ENCODE results near the gene LRRC37A. TPM values are rescaled to one million over a fixed set of nuclear protein-coding genes. Genes with fewer than 3 reads are reported as not detected.
A peak's percentile ranks its signal among the peaks of the same experiment; 100 is the strongest.

The LRRC37A gene
- total RNA-seq, 1 experiment from 2014 or later, result 2.9 TPM

DNA sequence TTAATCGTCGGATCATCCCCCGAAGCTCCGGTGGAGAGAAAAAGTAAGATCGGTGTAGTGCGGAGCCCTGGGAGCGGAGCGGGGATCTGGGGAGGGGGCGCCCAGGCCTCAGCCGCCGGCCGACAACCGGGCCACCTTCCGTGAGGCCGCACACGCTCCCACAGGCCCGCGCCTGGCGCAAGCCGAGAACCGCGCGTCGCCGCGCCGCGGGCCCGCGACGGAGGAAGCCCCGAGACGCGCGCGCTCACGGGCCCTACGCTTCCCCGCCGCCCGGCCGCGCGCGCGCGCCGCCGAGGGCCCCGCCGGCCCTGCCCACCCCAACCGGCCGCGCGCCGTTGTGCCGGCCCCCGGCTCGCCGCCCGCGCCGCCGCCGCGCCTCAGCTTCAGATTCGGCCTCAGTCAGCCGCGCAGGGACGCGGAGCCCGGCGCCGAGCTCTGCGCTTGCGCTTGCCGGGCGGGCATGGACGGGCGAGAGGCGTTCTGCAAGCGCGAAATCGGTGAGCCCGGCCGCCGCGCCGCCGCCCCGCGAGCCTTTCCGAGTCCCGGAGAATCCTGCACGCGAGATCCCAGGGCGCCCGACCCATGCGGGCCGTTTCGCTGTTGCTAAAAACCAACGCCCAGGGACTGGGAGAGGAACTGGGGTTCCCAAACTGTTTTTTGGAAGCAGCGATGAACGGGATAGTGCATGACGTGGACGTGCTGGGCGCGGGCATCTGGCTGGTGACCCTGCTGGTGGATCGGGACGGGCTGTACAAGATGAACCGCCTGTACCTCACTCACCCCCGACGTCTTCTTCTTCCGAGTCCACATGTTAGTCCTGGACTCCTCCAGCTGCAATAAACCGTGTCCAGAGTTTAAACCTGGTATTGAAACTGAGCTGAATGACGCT is 28.0 kb upstream of the LRRC37A start:
- H3K4me3 Mint-ChIP-seq (ENCODE audit: unreplicated experiment), result peak overlapping the region; percentile 75
- peak overlapping the region; percentile 84 for H3K27ac Mint-ChIP-seq (ENCODE audit: unreplicated experiment)
- intact Hi-C loops (cut with micrococcal nuclease; ENCODE audit: unreplicated experiment), result loop anchor here (10.0 kb wide), 1 partner anchor 262 kb away; no protein-coding TSS in a partner anchor
- no peaks in the 10 kb centered on the region for H3K27me3 ChIP-seq (replicated peaks; ENCODE audit: control insufficient read depth, insufficient read depth, low read length)
- TF ChIP-seq, protein P1, sequence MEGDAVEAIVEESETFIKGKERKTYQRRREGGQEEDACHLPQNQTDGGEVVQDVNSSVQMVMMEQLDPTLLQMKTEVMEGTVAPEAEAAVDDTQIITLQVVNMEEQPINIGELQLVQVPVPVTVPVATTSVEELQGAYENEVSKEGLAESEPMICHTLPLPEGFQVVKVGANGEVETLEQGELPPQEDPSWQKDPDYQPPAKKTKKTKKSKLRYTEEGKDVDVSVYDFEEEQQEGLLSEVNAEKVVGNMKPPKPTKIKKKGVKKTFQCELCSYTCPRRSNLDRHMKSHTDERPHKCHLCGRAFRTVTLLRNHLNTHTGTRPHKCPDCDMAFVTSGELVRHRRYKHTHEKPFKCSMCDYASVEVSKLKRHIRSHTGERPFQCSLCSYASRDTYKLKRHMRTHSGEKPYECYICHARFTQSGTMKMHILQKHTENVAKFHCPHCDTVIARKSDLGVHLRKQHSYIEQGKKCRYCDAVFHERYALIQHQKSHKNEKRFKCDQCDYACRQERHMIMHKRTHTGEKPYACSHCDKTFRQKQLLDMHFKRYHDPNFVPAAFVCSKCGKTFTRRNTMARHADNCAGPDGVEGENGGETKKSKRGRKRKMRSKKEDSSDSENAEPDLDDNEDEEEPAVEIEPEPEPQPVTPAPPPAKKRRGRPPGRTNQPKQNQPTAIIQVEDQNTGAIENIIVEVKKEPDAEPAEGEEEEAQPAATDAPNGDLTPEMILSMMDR (IDR thresholded peaks at IDR 0.05; ENCODE audit: insufficient read depth in 1 of 2, low read depth in 1 of 2, low read length in 1 of 2, severe bottlenecking in 1 of 2, unreplicated experiment in 1 of 2), result peak in 1 of 2 experiments; percentile 17
- ChIA-PET CTCF (interaction anchor here (0.5 to 2.8 kb wide), 3 partner anchors 20 to 276 kb away, joined by 5 to 7 read pairs (median 5); partner anchors contain the start of gene KANSL1), POLR2A (interaction anchor here (0.8 kb wide), 1 partner anchor 74 kb away, joined by 3 read pairs; no protein-coding TSS in a partner anchor)
- H3K36me3 Mint-ChIP-seq (ENCODE audit: insufficient read depth, unreplicated experiment), result no peaks in the 10 kb centered on the region
- DNase-seq, result peak; percentile 84 to 93
- no TSS peak for BruUV-seq (replicated peaks)
- H3K27me3 Mint-ChIP-seq (ENCODE audit: insufficient read depth, unreplicated experiment), result no peaks in the 10 kb centered on the region
- peak overlapping the region; percentile 77 for H3K4me3 ChIP-seq (ENCODE audit: low read depth, low read length)
- H3K9me3 ChIP-seq, result no peaks in the 10 kb centered on the region
- no peaks in the 10 kb centered on the region for H3K36me3 ChIP-seq (ENCODE audit: control insufficient read depth, insufficient read depth, low read length)
- peaks cover 18% of the 10 kb centered on the region for H3K4me1 ChIP-seq
- H3K9me3 Mint-ChIP-seq (ENCODE audit: unreplicated experiment), result no peaks in the 10 kb centered on the region
- H3K4me1 Mint-ChIP-seq (ENCODE audit: low read depth, unreplicated experiment), result peaks cover 29% of the 10 kb centered on the region

DNA sequence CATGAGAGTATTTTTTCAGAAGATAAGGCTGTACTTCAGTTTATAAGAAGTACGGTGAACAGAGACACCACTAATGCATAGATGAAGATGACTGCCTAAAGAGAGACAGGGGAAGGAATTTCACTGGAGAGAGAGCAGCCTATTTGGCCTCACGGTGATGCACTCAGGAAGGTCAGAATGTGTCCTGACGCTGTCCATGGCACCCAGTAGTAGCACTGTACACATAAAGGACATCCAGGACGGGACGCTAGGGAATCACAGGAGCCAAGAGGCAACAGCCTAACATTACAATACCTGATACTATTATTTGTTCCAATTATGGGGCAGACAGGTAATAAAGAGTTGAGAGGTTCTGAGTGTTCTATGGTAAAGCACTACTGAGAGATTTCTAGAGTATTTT is 24.9 kb upstream of the LRRC37A start:
- Histone ChIP-seq H3K36me3 (ENCODE audit: control insufficient read depth, insufficient read depth, low read length) (no peaks in the 10 kb centered on the region), H3K4me1 (peaks cover 8% of the 10 kb centered on the region; the same call in 1 of the 2 replicates), H3K4me3 (ENCODE audit: low read depth, low read length) (no peak overlapping the region), H3K9me3 (no peaks in the 10 kb centered on the region), H3K27me3 (replicated peaks; ENCODE audit: control insufficient read depth, insufficient read depth, low read length) (no peaks in the 10 kb centered on the region)
- intact Hi-C loops (cut with micrococcal nuclease; ENCODE audit: unreplicated experiment), result no loop called here
- Mint-ChIP-seq H3K36me3 (ENCODE audit: insufficient read depth, unreplicated experiment) (no peaks in the 10 kb centered on the region), H3K27ac (ENCODE audit: unreplicated experiment) (no peak overlapping the region), H3K4me1 (ENCODE audit: low read depth, unreplicated experiment) (peaks cover 22% of the 10 kb centered on the region), H3K9me3 (ENCODE audit: unreplicated experiment) (no peaks in the 10 kb centered on the region), H3K4me3 (ENCODE audit: unreplicated experiment) (no peak overlapping the region), H3K27me3 (ENCODE audit: insufficient read depth, unreplicated experiment) (no peaks in the 10 kb centered on the region)
- ChIA-PET CTCF (no interaction called here), POLR2A (no interaction called here)
- peak in 1 of 2 experiments; percentile 23 for DNase-seq
- no TSS peak for BruUV-seq (replicated peaks)
- TF ChIP-seq, protein P1 (IDR thresholded peaks at IDR 0.05; ENCODE audit: insufficient read depth in 1 of 2, low read depth in 1 of 2, low read length in 1 of 2, severe bottlenecking in 1 of 2, unreplicated experiment in 1 of 2), result no peak

DNA sequence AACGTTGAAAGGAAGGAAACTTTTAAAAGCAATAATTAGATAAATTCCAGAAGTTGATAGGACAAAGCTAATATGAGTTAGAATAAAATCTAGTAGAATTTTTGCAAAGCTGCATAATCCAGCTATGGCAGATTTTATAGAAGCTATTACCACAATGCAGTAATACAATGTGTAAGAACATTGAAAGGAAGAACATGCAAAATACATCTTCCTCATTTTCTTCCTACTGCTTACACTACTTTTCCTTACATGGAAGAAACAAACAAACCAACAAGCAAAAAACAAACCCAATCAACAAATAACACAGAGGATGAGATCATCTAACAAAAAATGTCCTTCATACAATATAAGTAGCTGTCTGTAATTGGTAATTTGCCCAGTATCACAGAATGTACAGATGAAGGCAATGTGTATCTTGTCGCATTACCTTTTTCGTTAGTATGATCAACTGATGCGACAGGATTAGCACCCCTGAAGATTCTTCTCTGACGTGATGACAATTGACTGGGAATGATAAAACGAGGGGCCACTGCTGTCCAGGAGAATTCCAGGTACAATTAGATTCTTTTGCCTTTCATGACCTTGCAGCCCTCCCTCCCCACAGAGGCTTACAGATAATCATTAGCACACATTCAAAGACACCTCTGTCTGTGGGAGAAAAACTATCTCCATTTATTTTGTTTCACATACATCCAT is 21.2 kb upstream of the LRRC37A start:
- peaks cover 5% of the 10 kb centered on the region; the same call in 1 of the 2 replicates for H3K4me1 ChIP-seq
- BruUV-seq (replicated peaks), result no TSS peak
- POLR2A ChIA-PET, result no interaction called here
- CTCF ChIA-PET, result no interaction called here
- no peaks in the 10 kb centered on the region for H3K27me3 ChIP-seq (replicated peaks; ENCODE audit: control insufficient read depth, insufficient read depth, low read length)
- Mint-ChIP-seq H3K36me3 (ENCODE audit: insufficient read depth, unreplicated experiment) (no peaks in the 10 kb centered on the region), H3K4me3 (ENCODE audit: unreplicated experiment) (no peak overlapping the region), H3K27me3 (ENCODE audit: insufficient read depth, unreplicated experiment) (no peaks in the 10 kb centered on the region), H3K4me1 (ENCODE audit: low read depth, unreplicated experiment) (peaks cover 6% of the 10 kb centered on the region), H3K27ac (ENCODE audit: unreplicated experiment) (no peak overlapping the region), H3K9me3 (ENCODE audit: unreplicated experiment) (no peaks in the 10 kb centered on the region)
- no peaks in the 10 kb centered on the region for H3K9me3 ChIP-seq
- intact Hi-C loops (cut with micrococcal nuclease; ENCODE audit: unreplicated experiment), result no loop called here
- no peaks in the 10 kb centered on the region for H3K36me3 ChIP-seq (ENCODE audit: control insufficient read depth, insufficient read depth, low read length)
- H3K4me3 ChIP-seq (ENCODE audit: low read depth, low read length), result no peak overlapping the region
- no peak for DNase-seq
- TF ChIP-seq, protein P1 (IDR thresholded peaks at IDR 0.05; ENCODE audit: insufficient read depth in 1 of 2, low read depth in 1 of 2, low read length in 1 of 2, severe bottlenecking in 1 of 2, unreplicated experiment in 1 of 2), result no peak
